K562 (cell line): Measurements from ENCODE around the gene LDLRAD1. TPM values are rescaled to one million over a fixed set of nuclear protein-coding genes. Genes with fewer than 3 reads are reported as not detected.

Source experiments
- ATAC-seq: fragments of 200-7000 bp; cut with Tn5 transposase; 3 replicates; pipeline ENCODE4 v1.9.1; 2020; ENCODE audit warnings: moderate library complexity
- BruUV-seq: library from RNA; stranded (reverse); fragments of 400-500 nt; replicated peaks from 2 replicates; lab custom pipeline; 2021; lab: Mats Ljungman, UMichigan
- CTCF ChIA-PET: fragments of 300-600 bp; formaldehyde crosslinking; extraction: SDS; loops from one replicate; lab custom pipeline; 2021; ENCODE audit warnings: low intra/inter-chr PET ratio; lab: Yijun Ruan, JAX
- POLR2A ChIA-PET: fragments of 300-600, 350-650 bp; sonication (Branson Sonifier 250); formaldehyde crosslinking; extraction: SDS; loops from one replicate; lab custom pipeline; 2021; ENCODE audit warnings: antibody characterized with exemption, inconsistent platforms; lab: Yijun Ruan, JAX
- DNase-seq, 4 experiments: peaks; one replicate each; pipeline versions ENCODE4 v3.0.0 to v3.0.0-alpha.2; 2011 to 2018; ENCODE audit warnings: low spot score in 3 of 4, mixed read lengths in 3 of 4; ENCODE audit errors: extremely low read depth in 1 of 4
- FAIRE-seq: peaks from 2 replicates; lab custom pipeline; 2011; peaks lifted over from hg19 to GRCh38; lab: Jason Lieb, UNC
- H2AFZ ChIP-seq: 2 replicates; pipeline ENCODE4 v1.6.0; 2011; ENCODE audit warnings: low read depth, low read length, control low read depth, inconsistent platforms
- H3K27ac ChIP-seq: fragments of 200-600 bp; 3 replicates; pipeline ENCODE4 v1.8.0; 2011; ENCODE audit warnings: low read depth, mild to moderate bottlenecking, control low read depth, inconsistent platforms, low read length, moderate library complexity, mixed read lengths; ENCODE audit errors: extremely low read depth
- H3K27me3 ChIP-seq, 2 experiments: fragments of 300-600 bp in 1 of 2; 2 replicates in 1 of 2; 3 replicates in 1 of 2; pipeline versions ENCODE4 v1.6.0 to v1.8.0; 2011; ENCODE audit warnings: inconsistent platforms in 2 of 2, low read length in 2 of 2, mild to moderate bottlenecking in 1 of 2, mixed read lengths in 1 of 2, moderate library complexity in 1 of 2; ENCODE audit not compliant: control insufficient read depth in 2 of 2, insufficient read depth in 2 of 2
- H3K36me3 ChIP-seq: fragments of 300-600 bp; 3 replicates; pipeline ENCODE4 v1.8.0; 2011; ENCODE audit warnings: mild to moderate bottlenecking, low read length, inconsistent platforms; ENCODE audit not compliant: control insufficient read depth, insufficient read depth
- H3K4me1 ChIP-seq, 2 experiments: fragments of 200-600 bp in 1 of 2; replicated peaks in 1 of 2; 2 replicates in 1 of 2; 3 replicates in 1 of 2; pipeline versions ENCODE4 v1.5.1 to v1.8.0; 2011; ENCODE audit warnings: inconsistent platforms in 2 of 2, low read length in 2 of 2, mild to moderate bottlenecking in 1 of 2, mixed read lengths in 1 of 2, moderate library complexity in 1 of 2; ENCODE audit not compliant: control insufficient read depth in 2 of 2, insufficient read depth in 2 of 2
- H3K4me2 ChIP-seq: 2 replicates; pipeline ENCODE4 v1.6.1; 2011; ENCODE audit warnings: low read length, control low read depth, inconsistent platforms, mixed read lengths; ENCODE audit not compliant: insufficient read depth
- H3K4me3 ChIP-seq: fragments of 200-600 bp; sonication (generic), shearing (Covaris generic); 2 replicates; pipeline ENCODE4 v1.5.1; 2016; ENCODE audit warnings: control low read depth, inconsistent platforms
- H3K79me2 ChIP-seq: fragments of 200-600 bp; 3 replicates; pipeline ENCODE4 v1.8.0; 2011; ENCODE audit warnings: low read length, inconsistent platforms; ENCODE audit not compliant: control insufficient read depth, insufficient read depth
- H3K9ac ChIP-seq, 2 experiments: 2 replicates each; pipeline versions ENCODE4 v1.6.0 to v1.6.1; 2011; ENCODE audit warnings: low read depth in 2 of 2, low read length in 2 of 2, control low read depth in 1 of 2, inconsistent platforms in 1 of 2, mild to moderate bottlenecking in 1 of 2, mixed read lengths in 1 of 2; ENCODE audit not compliant: insufficient read depth in 1 of 2
- H3K9me1 ChIP-seq: one replicate; pipeline ENCODE4 v1.6.0; 2011; ENCODE audit warnings: inconsistent platforms, mild to moderate bottlenecking, low read length, moderate library complexity; ENCODE audit not compliant: control insufficient read depth, insufficient read depth
- H3K9me3 ChIP-seq: replicated peaks from 2 replicates; pipeline ENCODE4 v1.5.1; 2011; ENCODE audit warnings: low read depth, low read length, inconsistent platforms; ENCODE audit not compliant: control insufficient read depth, insufficient read depth
- H4K20me1 ChIP-seq: replicated peaks from 2 replicates; pipeline ENCODE4 v1.6.1; 2011; ENCODE audit warnings: low read length, inconsistent platforms, mixed read lengths; ENCODE audit not compliant: control insufficient read depth, insufficient read depth
- C11orf30 ChIP-seq: fragments of 450-650 bp; IDR thresholded peaks from 2 replicates; pipeline ENCODE4 v1.6.1; 2016; ENCODE audit warnings: low read depth, mild to moderate bottlenecking
- CEBPB ChIP-seq: fragments of 450-650 bp; IDR thresholded peaks from 2 replicates; pipeline ENCODE4 v1.6.1; 2016; ENCODE audit warnings: missing genetic modification characterization, missing compliant biosample characterization
- CEBPG ChIP-seq, 3 experiments: fragments of 200-800 bp in 1 of 3; sonication (Bioruptor generic) in 1 of 3; sonication (generic) in 1 of 3; formaldehyde crosslinking in 1 of 3; IDR thresholded peaks in 2 of 3; conservative IDR thresholded peaks in 1 of 3; 2 replicates each; pipeline versions ENCODE4 v1.6.1 to v1.8.0; 2016 to 2022; ENCODE audit warnings: missing compliant biosample characterization in 2 of 3, missing genetic modification characterization in 2 of 3, mild to moderate bottlenecking in 1 of 3, missing genetic modification reagents in 1 of 3
- DEAF1 ChIP-seq: fragments of 450-650 bp; formaldehyde crosslinking; IDR thresholded peaks from 2 replicates; pipeline ENCODE4 v1.4.0; 2020; ENCODE audit warnings: mild to moderate bottlenecking, moderate library complexity
- ELK1 ChIP-seq: sonication (generic); formaldehyde crosslinking; IDR thresholded peaks from 2 replicates; pipeline ENCODE4 v1.8.1; 2022; ENCODE audit warnings: missing genetic modification reagents
- GABPB1 ChIP-seq: sonication (generic); formaldehyde crosslinking; IDR thresholded peaks from 2 replicates; pipeline ENCODE4 v1.8.0; 2022; ENCODE audit warnings: mild to moderate bottlenecking, missing genetic modification reagents
- MAFG ChIP-seq: fragments of 450-650 bp; conservative IDR thresholded peaks from 2 replicates; pipeline ENCODE4 v1.6.1; 2016; ENCODE audit warnings: missing genetic modification characterization, missing compliant biosample characterization
- MYBL2 ChIP-seq, 2 experiments: fragments of 450-650 bp in 1 of 2; sonication (generic) in 1 of 2; formaldehyde crosslinking in 1 of 2; IDR thresholded peaks; 2 replicates each; pipeline versions ENCODE4 v1.6.1 to v1.8.1; 2017 to 2022; ENCODE audit warnings: borderline replicate concordance in 1 of 2, inconsistent platforms in 1 of 2, low read depth in 1 of 2, mild to moderate bottlenecking in 1 of 2, missing genetic modification reagents in 1 of 2, moderate library complexity in 1 of 2
- NFE2 ChIP-seq: IDR thresholded peaks from 2 replicates; pipeline ENCODE4 v1.6.1; 2014; ENCODE audit warnings: antibody characterized with exemption, low read depth
- NFIC ChIP-seq: fragments of 450-650 bp; IDR thresholded peaks from 2 replicates; pipeline ENCODE4 v1.6.1; 2017; ENCODE audit warnings: mild to moderate bottlenecking, inconsistent platforms
- RNF2 ChIP-seq: sonication (generic); IDR thresholded peaks from 2 replicates; pipeline ENCODE4 v1.6.1; 2016
- SRF ChIP-seq, 2 experiments: fragments of 250-450, 450-650 bp in 1 of 2; sonication (Bioruptor Pico) in 1 of 2; sonication (generic) in 1 of 2; formaldehyde crosslinking; IDR thresholded peaks; 2 replicates each; pipeline versions ENCODE4 v1.5.0 to v1.5.1; 2020 to 2022; ENCODE audit warnings: mild to moderate bottlenecking in 1 of 2, missing genetic modification reagents in 1 of 2
- ZKSCAN1 ChIP-seq: fragments of 150-350 bp; IDR thresholded peaks from 2 replicates; pipeline ENCODE4 v1.6.1; 2016; ENCODE audit warnings: low read depth, low read length
- ZNF316 ChIP-seq: fragments of 450-650 bp; IDR thresholded peaks from 2 replicates; pipeline ENCODE4 v1.6.1; 2016
- WGBS: fragments of 100-300 bp; shearing (Covaris generic); methylation state at CpG from one replicate; pipeline ENCODE4 v1.1.6; 2016; ENCODE audit warnings: low coverage, mixed read lengths; ENCODE audit not compliant: insufficient coverage; ENCODE audit errors: missing lambda C conversion rate; 5-methylcytosine and 5-hydroxymethylcytosine counted together
- in situ Hi-C: fragments of 300-500 bp; cut with MboI; formaldehyde crosslinking; loops from 4 replicates; pipeline ENCODE4 v1.15.0; 2018; ENCODE audit warnings: inconsistent platforms, mixed read lengths
- intact Hi-C: fragments of 100-400 bp; cut with micrococcal nuclease; formaldehyde crosslinking; loops from 2 replicates; pipeline ENCODE4 v1.14.2; 2022
- polyA plus RNA-seq, 8 experiments: library from polyadenylated mRNA; depleted of rRNA in 4 of 8; stranded (reverse) in 5 of 8; unstranded in 3 of 8; fragments of >200 nt; fragmentation: Nextera tagmentation in 2 of 8; fragmentation: Illumina TruSeq in 1 of 8; extraction: Ambion mirVana in 2 of 8; extraction: Trizol in 1 of 8; gene quantifications; 2 replicates each; pipeline versions ENCODE4 v1.2.1 to v1.2.3, GENCODE V29; 2011 to 2014; ENCODE audit warnings: inconsistent platforms in 1 of 8, missing spikeins in 1 of 8
- total RNA-seq, 7 experiments: library from RNA; depleted of rRNA in 6 of 7; stranded (reverse); fragments of >200 nt in 6 of 7; fragmentation: Illumina TruSeq in 2 of 7; extraction: Trizol in 2 of 7; gene quantifications; 2 replicates each; pipeline versions ENCODE4 v1.2.1 to v1.2.3, GENCODE V29; 2011 to 2021; ENCODE audit warnings: low replicate concordance in 1 of 7

Gene LDLRAD1
- total and polyA plus RNA-seq, 9 of the 15 experiments (the other 6 are each of a cell fraction or from before 2014, with no cell fraction given), result not detected

GRCh38 chr1:53966794-53967193, 51.2 kb downstream of the LDLRAD1 start:
- WGBS, result 87% methylated on average over 3 of the region's 3 CpGs
- H3K36me3 ChIP-seq, result peaks cover 74% of the 10 kb centered on the region
- H3K9me1 ChIP-seq, result no peaks in the 10 kb centered on the region
- H3K4me1 ChIP-seq, result peaks cover 0 to 12% of the 10 kb centered on the region in 2 experiments; a peak in 3 of 5 replicates
- ATAC-seq (no peak), FAIRE-seq (no peak), DNase-seq (no peak)
- ChIA-PET POLR2A (no interaction called here), CTCF (no interaction called here)
- no peak overlapping the region for H3K9ac ChIP-seq
- no peak overlapping the region for H3K4me2 ChIP-seq
- in situ Hi-C loops, result no loop called here
- H3K4me3 ChIP-seq, result no peak overlapping the region
- no peak for TF ChIP-seq ZKSCAN1
- no peak for TF ChIP-seq CEBPG (CRISPR knock-in tag; IDR thresholded peaks at IDR 0.05)
- TF ChIP-seq CEBPG (tag; conservative IDR thresholded peaks at IDR 0.05 in 1 of 2, IDR thresholded peaks at IDR 0.05 in 1 of 2), result peak; percentile 35 to 79; a peak in 3 of 4 replicates
- peak; percentile 67 for TF ChIP-seq CEBPB (tag)
- H2AFZ ChIP-seq, result no peak overlapping the region
- no peaks in the 10 kb centered on the region for H3K27me3 ChIP-seq
- intact Hi-C loops, result no loop called here
- no peaks in the 10 kb centered on the region for H3K79me2 ChIP-seq
- no TSS peak for BruUV-seq
- no peaks in the 10 kb centered on the region for H3K9me3 ChIP-seq
- no peaks in the 10 kb centered on the region; the same call in 1 of the 2 replicates for H4K20me1 ChIP-seq
- H3K27ac ChIP-seq, result no peak overlapping the region

- FAIRE-seq (no peak), DNase-seq (no peak), ATAC-seq (no peak)
- no peak overlapping the region for H3K4me3 ChIP-seq
- peaks cover 85% of the 10 kb centered on the region for H3K36me3 ChIP-seq
- no TSS peak for BruUV-seq
- intact Hi-C loops (no loop called here), in situ Hi-C loops (loop anchor here (5.0 kb wide), 1 partner anchor 82 kb away; no protein-coding TSS in a partner anchor)
- H3K9me3 ChIP-seq, result no peaks in the 10 kb centered on the region
- peaks cover 0 to 12% of the 10 kb centered on the region in 2 experiments; a peak in 3 of 5 replicates for H3K4me1 ChIP-seq
- ChIA-PET POLR2A (interaction anchor here (1.4 kb wide), 1 partner anchor 20 kb away, joined by 5 read pairs; no protein-coding TSS in a partner anchor), CTCF (no interaction called here)
- 66% methylated on average over 5 of the region's 5 CpGs for WGBS
- no peak overlapping the region for H3K27ac ChIP-seq
- no peak overlapping the region for H3K9ac ChIP-seq
- no peaks in the 10 kb centered on the region for H3K79me2 ChIP-seq
- H3K9me1 ChIP-seq, result no peaks in the 10 kb centered on the region
- H4K20me1 ChIP-seq, result no peaks in the 10 kb centered on the region; the same call in 1 of the 2 replicates
- H3K4me2 ChIP-seq, result no peak overlapping the region
- no peak overlapping the region for H2AFZ ChIP-seq
- H3K27me3 ChIP-seq, result no peaks in the 10 kb centered on the region
- TF ChIP-seq GABPB1 (CRISPR knock-in tag), result no peak
- TF ChIP-seq SRF (CRISPR knock-in tag; IDR thresholded peaks at IDR 0.05), result no peak
- TF ChIP-seq ELK1 (CRISPR knock-in tag), result no peak
- no peak for TF ChIP-seq DEAF1 (CRISPR knock-in tag)
- peak; percentile 46; the same call in 1 of the 2 replicates for TF ChIP-seq C11orf30
- peak; percentile 49; the same call in 1 of the 2 replicates for TF ChIP-seq ZNF316
- peak; percentile 63 for TF ChIP-seq MAFG (tag)
- peak; percentile 28; the same call in 1 of the 2 replicates for TF ChIP-seq NFE2
- TF ChIP-seq MYBL2 (IDR thresholded peaks at IDR 0.05; ENCODE audit: low read depth), result no peak
- TF ChIP-seq MYBL2 (CRISPR knock-in tag; IDR thresholded peaks at IDR 0.05; ENCODE audit: borderline replicate concordance), result no peak
- 0 out of 2 replicates have a peak, but pooled peaks have one; percentile 16 for TF ChIP-seq NFIC
- no peak for TF ChIP-seq RNF2
These were observed 53.9 kb downstream of the LDLRAD1 start for GRCh38 chr1:53964109-53964508.
